DLD1 (cell line): ENCODE results near the gene BRCC3.
"Not testable (repeated sequence)": the region's sequence is repeated elsewhere in the genome, so short reads cannot be mapped to it uniquely, and the experiment has no call there.

Experiments
- in situ Hi-C: cut with HindIII; loops from 2 replicates; pipeline ENCODE4 v1.10.0; 2017; ENCODE audit warnings: low sequenced_read_pairs

Gene BRCC3

DNA sequence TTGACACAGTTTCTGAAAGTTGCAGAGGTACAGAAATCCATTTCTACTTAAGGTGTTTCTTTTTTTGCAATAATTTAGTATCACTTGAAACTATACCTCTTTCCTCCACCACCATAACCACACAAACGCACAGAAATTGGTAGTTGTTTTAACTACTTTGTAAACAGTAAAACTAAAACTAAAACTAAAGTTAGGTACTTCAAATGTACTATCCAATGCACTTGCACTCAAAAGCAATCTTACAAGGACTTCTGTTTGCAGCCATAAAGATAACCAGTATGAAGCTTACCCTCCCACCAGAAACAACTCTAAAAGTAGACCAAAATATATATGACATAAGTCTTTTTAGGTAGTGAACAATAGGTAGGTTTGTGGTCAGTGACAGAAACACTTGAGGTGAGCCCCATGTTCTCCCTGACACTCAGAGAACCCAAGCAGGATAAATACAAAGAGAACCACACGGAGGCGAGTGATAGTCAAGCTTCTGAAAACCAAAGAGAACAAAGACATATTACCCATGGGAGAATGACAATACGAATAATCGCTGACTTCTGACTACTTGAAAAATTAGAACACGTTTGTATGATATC, 72.7 kb downstream of the BRCC3 start:
- in situ Hi-C loops, result no loop called here

- in situ Hi-C loops, result no loop called here
Observed at GRCh38 chrX:155144926-155145325, 73.6 kb downstream of the BRCC3 start.

GRCh38 chrX:155147612-155148011, 76.3 kb downstream of the BRCC3 start:
- in situ Hi-C loops, result not testable (repeated sequence)

DNA sequence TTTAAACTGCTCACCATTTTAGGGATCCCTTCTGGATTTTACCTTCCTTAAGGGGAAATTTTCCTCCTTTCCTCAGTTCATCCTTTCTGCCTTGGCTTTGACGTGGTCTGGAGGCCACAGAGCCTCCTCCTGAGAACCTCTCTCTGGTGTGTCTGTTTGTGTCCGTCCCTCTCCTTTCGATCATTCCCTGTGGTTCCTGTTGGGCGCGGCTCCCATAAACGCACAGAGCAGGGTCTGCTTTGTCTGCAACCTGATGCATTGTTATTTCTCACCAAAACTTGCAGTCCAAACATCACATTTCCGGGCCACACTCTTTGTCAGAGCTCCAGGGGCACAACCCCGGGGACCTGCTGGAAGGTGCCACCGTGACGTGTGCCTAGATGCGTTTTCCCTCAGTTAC, 76.9 kb downstream of the BRCC3 start:
- in situ Hi-C loops, result not testable (repeated sequence)

DNA sequence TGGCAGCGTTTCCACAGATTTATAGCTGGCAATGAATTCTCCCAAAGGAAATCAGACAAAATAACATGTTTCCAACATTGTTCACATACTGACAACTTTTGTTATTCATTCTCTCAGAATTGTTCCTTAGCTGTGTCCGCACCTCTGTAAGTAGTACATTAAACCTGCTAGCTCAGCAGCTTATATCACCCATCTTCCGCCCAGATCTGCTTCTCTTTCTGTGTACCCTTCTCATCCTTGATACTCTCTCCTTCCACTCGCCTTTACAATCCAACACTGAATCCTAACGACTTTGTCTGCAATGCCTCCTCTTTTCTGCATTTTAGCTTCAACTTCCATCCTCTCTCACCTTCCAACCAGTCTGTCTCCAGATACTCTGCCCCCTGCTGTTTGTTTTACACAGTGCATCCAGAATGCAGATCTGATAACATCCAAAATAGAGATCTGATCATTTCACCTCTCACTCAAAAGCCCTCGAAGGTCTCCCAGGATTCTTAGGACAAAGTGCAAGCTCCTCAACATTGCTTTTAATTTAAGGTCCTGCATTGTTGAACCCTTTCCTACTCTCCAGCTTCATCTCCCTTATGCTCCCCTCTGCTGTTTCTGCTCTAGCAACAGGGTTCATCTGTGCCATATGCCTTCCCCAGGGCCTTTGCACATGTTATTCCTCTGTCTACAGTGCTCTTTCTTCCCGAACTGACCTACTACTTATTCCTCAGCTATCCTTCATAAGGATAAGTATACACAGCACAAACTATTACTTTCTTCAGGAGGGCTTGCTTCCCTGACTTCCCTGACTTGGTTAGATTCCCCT, 77.6 kb downstream of the BRCC3 start:
- in situ Hi-C loops, result no loop called here

DNA sequence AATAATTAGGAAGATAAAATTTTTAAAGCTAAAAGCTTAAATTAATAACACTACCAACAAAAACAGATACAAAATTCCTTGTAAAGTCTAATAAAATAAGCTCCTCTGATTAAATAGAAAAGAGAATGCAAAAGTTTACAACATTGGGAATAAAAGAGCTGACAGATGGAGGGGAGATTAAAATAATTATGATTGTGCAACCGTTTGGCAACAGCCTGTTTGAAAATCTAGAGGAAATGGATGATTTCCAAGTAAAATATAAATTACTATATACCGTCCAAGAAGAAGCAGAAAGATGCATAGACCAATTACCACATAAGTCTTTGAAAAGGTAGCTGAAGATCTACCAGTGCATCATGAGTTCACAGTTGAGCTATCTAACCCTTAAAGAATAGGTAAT, 98.6 kb downstream of the BRCC3 start:
- in situ Hi-C loops, result no loop called here
